ENCODE data around the gene CPNE4. TPM values are rescaled to one million over a fixed set of nuclear protein-coding genes. Genes with fewer than 3 reads are reported as not detected.

The CPNE4 gene
- total RNA-seq, 1 donor from 2014 or later, result 2.7 TPM

DNA sequence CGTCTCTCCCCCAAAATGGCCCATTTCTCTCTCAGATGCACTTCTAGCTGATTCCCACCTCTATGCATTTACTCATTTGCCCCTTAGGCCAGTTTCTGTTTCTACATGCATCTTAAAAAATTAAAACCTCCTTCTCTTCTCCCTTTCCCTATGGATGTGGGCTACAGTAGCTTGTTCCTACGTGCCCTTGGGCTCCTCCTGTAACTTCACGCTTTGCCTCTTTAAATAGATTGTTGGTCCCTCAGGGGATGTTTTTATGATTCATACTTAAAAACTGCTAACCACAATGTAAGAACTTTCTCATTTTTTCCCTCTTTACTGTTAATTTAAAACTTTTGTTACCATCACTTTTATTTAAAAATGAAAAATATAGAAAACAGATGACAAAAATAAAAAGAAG, 346.4 kb downstream of the CPNE4 start:
- no peak for DNase-seq
- Mint-ChIP-seq H3K36me3 (ENCODE audit: unreplicated experiment) (no peaks in the 10 kb centered on the region), H3K27me3 (ENCODE audit: unreplicated experiment) (no peaks in the 10 kb centered on the region), H3K4me3 (ENCODE audit: unreplicated experiment) (no peak overlapping the region), H3K4me1 (ENCODE audit: low read depth, unreplicated experiment) (no peaks in the 10 kb centered on the region), H3K27ac (ENCODE audit: unreplicated experiment) (no peak overlapping the region), H3K9me3 (ENCODE audit: unreplicated experiment) (peaks cover 4% of the 10 kb centered on the region)
- TF ChIP-seq, protein P1, sequence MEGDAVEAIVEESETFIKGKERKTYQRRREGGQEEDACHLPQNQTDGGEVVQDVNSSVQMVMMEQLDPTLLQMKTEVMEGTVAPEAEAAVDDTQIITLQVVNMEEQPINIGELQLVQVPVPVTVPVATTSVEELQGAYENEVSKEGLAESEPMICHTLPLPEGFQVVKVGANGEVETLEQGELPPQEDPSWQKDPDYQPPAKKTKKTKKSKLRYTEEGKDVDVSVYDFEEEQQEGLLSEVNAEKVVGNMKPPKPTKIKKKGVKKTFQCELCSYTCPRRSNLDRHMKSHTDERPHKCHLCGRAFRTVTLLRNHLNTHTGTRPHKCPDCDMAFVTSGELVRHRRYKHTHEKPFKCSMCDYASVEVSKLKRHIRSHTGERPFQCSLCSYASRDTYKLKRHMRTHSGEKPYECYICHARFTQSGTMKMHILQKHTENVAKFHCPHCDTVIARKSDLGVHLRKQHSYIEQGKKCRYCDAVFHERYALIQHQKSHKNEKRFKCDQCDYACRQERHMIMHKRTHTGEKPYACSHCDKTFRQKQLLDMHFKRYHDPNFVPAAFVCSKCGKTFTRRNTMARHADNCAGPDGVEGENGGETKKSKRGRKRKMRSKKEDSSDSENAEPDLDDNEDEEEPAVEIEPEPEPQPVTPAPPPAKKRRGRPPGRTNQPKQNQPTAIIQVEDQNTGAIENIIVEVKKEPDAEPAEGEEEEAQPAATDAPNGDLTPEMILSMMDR (IDR thresholded peaks at IDR 0.05; ENCODE audit: partially characterized antibody, unreplicated experiment), result no peak

DNA sequence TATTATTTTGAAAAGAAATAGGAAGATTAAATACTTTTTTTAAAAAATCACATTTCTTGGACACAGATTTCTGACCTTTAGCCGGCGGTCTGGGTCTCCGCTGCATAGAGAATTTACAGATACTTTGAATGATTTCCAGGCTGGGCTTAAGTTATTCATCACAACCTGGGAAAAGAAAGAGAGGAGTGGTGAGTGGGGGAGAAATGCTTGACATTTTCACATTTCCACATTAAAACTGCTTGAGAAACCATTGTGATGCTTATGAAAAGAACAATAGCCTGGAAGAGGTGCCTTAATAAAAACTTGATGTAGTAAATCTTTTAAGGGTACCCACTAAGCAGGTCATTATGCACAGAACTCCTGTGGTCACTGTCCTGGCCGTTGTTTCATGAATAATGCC, 365.2 kb downstream of the CPNE4 start:
- Mint-ChIP-seq H3K4me1 (ENCODE audit: low read depth, unreplicated experiment) (no peaks in the 10 kb centered on the region), H3K27me3 (ENCODE audit: unreplicated experiment) (no peaks in the 10 kb centered on the region), H3K27ac (ENCODE audit: unreplicated experiment) (no peak overlapping the region), H3K4me3 (ENCODE audit: unreplicated experiment) (no peak overlapping the region), H3K36me3 (ENCODE audit: unreplicated experiment) (no peaks in the 10 kb centered on the region), H3K9me3 (ENCODE audit: unreplicated experiment) (peaks cover 2% of the 10 kb centered on the region)
- TF ChIP-seq, protein P1 (IDR thresholded peaks at IDR 0.05; ENCODE audit: partially characterized antibody, unreplicated experiment), result no peak
- DNase-seq, result no peak

DNA sequence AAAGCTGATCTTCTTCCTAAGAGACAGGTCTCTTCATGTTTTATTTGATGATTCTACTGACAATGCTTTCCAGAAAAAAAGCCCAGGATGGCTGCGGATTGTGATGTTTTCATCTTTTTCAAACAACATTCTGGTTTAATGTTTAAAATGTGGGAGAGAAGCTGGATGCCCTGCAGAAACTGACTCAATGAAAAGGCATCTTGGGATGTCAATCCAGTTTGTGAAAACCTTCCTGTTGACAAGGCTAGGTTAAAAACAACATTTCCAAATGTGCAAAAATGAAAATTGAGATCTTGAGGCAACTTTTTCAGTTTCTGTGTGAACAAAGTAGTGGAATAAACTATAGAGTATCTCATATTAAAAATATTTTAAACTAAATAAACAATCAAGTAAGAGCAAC, 376.0 kb downstream of the CPNE4 start:
- Mint-ChIP-seq H3K36me3 (ENCODE audit: unreplicated experiment) (peaks cover 6% of the 10 kb centered on the region), H3K27me3 (ENCODE audit: unreplicated experiment) (no peaks in the 10 kb centered on the region), H3K4me1 (ENCODE audit: low read depth, unreplicated experiment) (no peaks in the 10 kb centered on the region), H3K4me3 (ENCODE audit: unreplicated experiment) (no peak overlapping the region), H3K9me3 (ENCODE audit: unreplicated experiment) (no peaks in the 10 kb centered on the region), H3K27ac (ENCODE audit: unreplicated experiment) (no peak overlapping the region)
- no peak for DNase-seq
- TF ChIP-seq, protein P1 (IDR thresholded peaks at IDR 0.05; ENCODE audit: partially characterized antibody, unreplicated experiment), result no peak

DNA sequence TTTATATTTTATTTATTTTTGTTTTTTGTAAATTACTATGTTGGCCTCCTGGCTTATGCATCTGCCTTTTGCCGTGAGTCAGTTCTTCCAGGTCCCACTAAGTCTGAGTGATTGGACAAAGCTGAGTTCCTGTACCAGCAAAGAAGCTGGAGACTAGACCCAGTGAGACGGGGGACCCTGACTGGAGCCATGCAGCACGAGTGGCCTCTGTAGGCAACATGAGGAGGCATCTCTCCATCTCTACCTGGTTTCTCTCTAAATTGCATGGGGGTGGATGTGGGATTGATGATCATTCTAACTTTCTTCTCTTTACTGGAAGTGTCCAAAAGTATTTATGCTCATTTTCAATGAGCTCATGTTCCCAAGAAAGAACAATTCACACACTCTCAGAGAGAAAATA, 376.7 kb downstream of the CPNE4 start:
- no peak for DNase-seq
- no peak overlapping the region for H3K4me3 Mint-ChIP-seq (ENCODE audit: unreplicated experiment)
- TF ChIP-seq, protein P1 (IDR thresholded peaks at IDR 0.05; ENCODE audit: partially characterized antibody, unreplicated experiment), result no peak
- H3K4me1 Mint-ChIP-seq (ENCODE audit: low read depth, unreplicated experiment), result no peaks in the 10 kb centered on the region
- no peak overlapping the region for H3K27ac Mint-ChIP-seq (ENCODE audit: unreplicated experiment)
- H3K9me3 Mint-ChIP-seq (ENCODE audit: unreplicated experiment), result no peaks in the 10 kb centered on the region
- peaks cover 6% of the 10 kb centered on the region for H3K36me3 Mint-ChIP-seq (ENCODE audit: unreplicated experiment)
- H3K27me3 Mint-ChIP-seq (ENCODE audit: unreplicated experiment), result no peaks in the 10 kb centered on the region

DNA sequence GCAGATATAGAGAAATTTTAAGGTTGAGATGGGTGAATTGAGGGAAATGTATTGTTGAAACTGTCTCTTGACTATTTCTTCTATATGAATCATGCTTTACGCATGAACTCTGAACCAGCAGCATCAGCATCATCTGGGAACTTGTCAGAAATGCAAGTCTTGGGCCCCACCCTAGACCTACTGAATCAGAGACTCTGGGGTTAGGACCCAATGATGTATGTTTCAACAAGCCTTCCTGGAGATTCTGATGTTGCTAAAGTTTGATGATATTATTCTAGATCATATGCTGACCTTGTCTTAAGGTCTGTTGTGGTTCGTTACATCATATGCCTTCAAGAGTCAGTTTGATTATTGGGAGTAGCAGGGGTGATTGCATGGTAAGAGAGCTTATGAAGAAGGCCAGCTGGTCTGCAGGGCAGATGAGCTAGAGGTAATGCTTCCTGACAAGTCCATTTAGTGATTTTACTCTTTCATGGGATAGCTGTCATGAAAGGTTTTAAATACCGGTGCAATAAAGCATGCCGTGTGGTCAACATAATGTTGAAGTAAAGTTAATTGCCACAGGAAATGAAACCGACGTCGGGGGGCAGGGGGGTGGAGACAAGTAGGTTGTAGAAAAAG, 379.6 kb downstream of the CPNE4 start:
- TF ChIP-seq, protein P1 (IDR thresholded peaks at IDR 0.05; ENCODE audit: partially characterized antibody, unreplicated experiment), result no peak
- no peak for DNase-seq
- no peaks in the 10 kb centered on the region for H3K36me3 Mint-ChIP-seq (ENCODE audit: unreplicated experiment)
- H3K9me3 Mint-ChIP-seq (ENCODE audit: unreplicated experiment), result no peaks in the 10 kb centered on the region
- no peak overlapping the region for H3K4me3 Mint-ChIP-seq (ENCODE audit: unreplicated experiment)
- no peaks in the 10 kb centered on the region for H3K4me1 Mint-ChIP-seq (ENCODE audit: low read depth, unreplicated experiment)
- H3K27me3 Mint-ChIP-seq (ENCODE audit: unreplicated experiment), result no peaks in the 10 kb centered on the region
- no peak overlapping the region for H3K27ac Mint-ChIP-seq (ENCODE audit: unreplicated experiment)

All from glutamatergic neuron (in vitro differentiated cells).